SK-N-SH treated with all-trans-retinoic acid at 6 μM for 48 hours (cell line): ENCODE results near the gene POLR2F.
"Not testable (repeated sequence)": the region's sequence is repeated elsewhere in the genome, so short reads cannot be mapped to it uniquely, and the experiment has no call there.

ENCODE experiments used
- ATAC-seq: fragments of 200-7000 bp; cut with Tn5 transposase; 3 replicates; pipeline ENCODE4 v1.9.1; 2020; ENCODE audit warnings: mild to moderate bottlenecking, moderate library complexity
- ARNTL ChIP-seq: fragments of 450-650 bp; formaldehyde crosslinking; IDR thresholded peaks from 2 replicates; pipeline ENCODE4 v1.5.0; 2020; ENCODE audit warnings: low read depth, mild to moderate bottlenecking, moderate library complexity, borderline replicate concordance
- BACH2 ChIP-seq: fragments of 250-450 bp; sonication (Bioruptor Pico); IDR thresholded peaks from 2 replicates; pipeline ENCODE4 v1.9.0; 2021; ENCODE audit warnings: mild to moderate bottlenecking, borderline replicate concordance
- CREB5 ChIP-seq: fragments of 250-450 bp; sonication (Bioruptor Pico); IDR thresholded peaks from 2 replicates; pipeline ENCODE4 v1.5.1; 2020; ENCODE audit warnings: low read depth, mild to moderate bottlenecking, moderate library complexity
- CSDC2 ChIP-seq: fragments of 250-450 bp; sonication (Bioruptor Pico); IDR thresholded peaks from 2 replicates; pipeline ENCODE4 v1.5.0; 2020; ENCODE audit warnings: mild to moderate bottlenecking, moderate library complexity
- ISL1 ChIP-seq: fragments of 250-450 bp; sonication (Bioruptor Pico); IDR thresholded peaks from 2 replicates; pipeline ENCODE4 v2.1.2; 2022; ENCODE audit warnings: mild to moderate bottlenecking, moderate library complexity
- OSR1 ChIP-seq: fragments of 250-450 bp; sonication (Bioruptor Pico); IDR thresholded peaks from 2 replicates; pipeline ENCODE4 v1.8.0; 2022; ENCODE audit warnings: moderate library complexity, mild to moderate bottlenecking, inconsistent platforms
- RARB ChIP-seq: fragments of 250-450 bp; sonication (Bioruptor Pico); IDR thresholded peaks from 2 replicates; pipeline ENCODE4 v1.8.0; 2021; ENCODE audit warnings: mild to moderate bottlenecking, moderate library complexity
- SNAI2 ChIP-seq: fragments of 250-450 bp; sonication (Bioruptor Pico); IDR thresholded peaks from 2 replicates; pipeline ENCODE4 v1.5.0; 2020; ENCODE audit warnings: mild to moderate bottlenecking, moderate library complexity
- TOX ChIP-seq: fragments of 250-450 bp; sonication (Bioruptor Pico); IDR thresholded peaks from 2 replicates; pipeline ENCODE4 v1.8.0; 2021; ENCODE audit warnings: mild to moderate bottlenecking, moderate library complexity, borderline replicate concordance
- TSHZ2 ChIP-seq: fragments of 250-450 bp; sonication (Bioruptor Pico); IDR thresholded peaks from 2 replicates; pipeline ENCODE4 v1.5.0; 2020; ENCODE audit warnings: mild to moderate bottlenecking, moderate library complexity
- ZC3H10 ChIP-seq: fragments of 250-450 bp; sonication (Bioruptor Pico); IDR thresholded peaks from 2 replicates; pipeline ENCODE4 v1.5.1; 2021; ENCODE audit warnings: mild to moderate bottlenecking, moderate library complexity
- ZFP3 ChIP-seq: fragments of 250-450 bp; sonication (Bioruptor Pico); IDR thresholded peaks from 2 replicates; pipeline ENCODE4 v1.5.0; 2020; ENCODE audit warnings: mild to moderate bottlenecking, moderate library complexity
- ZFP30 ChIP-seq: fragments of 450-650 bp; formaldehyde crosslinking; IDR thresholded peaks from 2 replicates; pipeline ENCODE4 v1.5.0; 2022; ENCODE audit warnings: mild to moderate bottlenecking, moderate library complexity
- ZNF565 ChIP-seq: fragments of 450-650 bp; formaldehyde crosslinking; conservative IDR thresholded peaks from 2 replicates; pipeline ENCODE4 v1.5.0; 2020; ENCODE audit warnings: low read depth, mild to moderate bottlenecking, moderate library complexity
- ZNF70 ChIP-seq: fragments of 450-650 bp; formaldehyde crosslinking; IDR thresholded peaks from 2 replicates; pipeline ENCODE4 v1.5.0; 2020; ENCODE audit warnings: mild to moderate bottlenecking, moderate library complexity
- TF ChIP-seq, protein P1 (sequence below): fragments of 250-450 bp; sonication (Bioruptor Pico); IDR thresholded peaks from 2 replicates; pipeline ENCODE4 v1.5.1; 2021; ENCODE audit warnings: mild to moderate bottlenecking, moderate library complexity

POLR2F gene

DNA sequence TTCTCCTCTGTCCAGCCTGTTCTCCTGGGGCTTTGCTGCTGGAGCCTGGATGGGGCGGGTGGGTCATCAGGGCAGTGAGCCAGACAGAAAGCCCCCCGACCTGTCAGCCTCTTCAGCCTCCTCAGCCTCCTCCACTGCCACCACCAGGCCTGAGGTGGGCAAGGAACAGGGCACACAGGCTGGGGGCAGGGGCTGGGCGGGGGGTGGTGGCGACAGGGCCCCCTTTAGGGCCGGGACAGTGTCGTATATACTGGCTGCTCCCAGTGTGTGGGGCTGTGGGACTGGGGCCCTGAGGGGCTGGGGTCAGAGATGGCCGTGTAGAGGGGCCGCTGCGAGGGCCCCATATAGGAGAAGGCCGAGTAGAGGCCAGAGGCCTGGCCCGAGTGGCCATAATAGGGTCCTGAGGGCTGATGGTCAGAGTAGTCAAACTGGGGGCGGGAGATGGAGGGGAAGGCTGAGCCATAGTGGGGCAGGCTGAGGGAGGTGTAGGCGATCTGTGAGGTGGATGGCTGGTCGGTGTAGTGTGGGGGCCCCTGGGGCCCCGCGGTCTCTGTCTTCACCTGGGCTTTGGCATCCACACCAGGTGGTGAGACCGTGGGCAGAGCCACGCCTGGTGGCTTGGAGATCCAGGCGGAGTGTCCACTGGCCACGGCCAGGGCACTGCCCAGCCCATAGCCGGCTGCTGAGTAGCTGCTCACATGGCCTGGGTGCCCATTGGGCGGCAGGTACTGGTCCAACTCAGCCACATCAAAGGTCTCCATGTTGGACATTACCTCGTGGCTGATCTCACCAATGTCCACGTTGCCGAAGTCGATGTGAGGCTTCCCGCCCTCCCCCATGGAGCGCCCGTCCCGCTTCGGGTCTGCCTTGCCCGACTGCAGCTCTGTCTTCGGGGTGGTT is 20.0 kb downstream of the POLR2F start:
- ATAC-seq = no peak
- TF ChIP-seq SNAI2 = no peak
- TF ChIP-seq CREB5 = no peak
- TF ChIP-seq TOX (CRISPR knock-in tag) = no peak
- TF ChIP-seq ZNF565 (CRISPR knock-in tag) = no peak
- no peak for TF ChIP-seq ISL1
- no peak for TF ChIP-seq RARB (CRISPR knock-in tag)
- no peak for TF ChIP-seq ARNTL

- no peak for ATAC-seq
- TF ChIP-seq TSHZ2 (CRISPR knock-in tag) = no peak
- no peak for TF ChIP-seq OSR1 (CRISPR knock-in tag)
- TF ChIP-seq ZNF70 (CRISPR knock-in tag) = no peak
- TF ChIP-seq, protein P1, sequence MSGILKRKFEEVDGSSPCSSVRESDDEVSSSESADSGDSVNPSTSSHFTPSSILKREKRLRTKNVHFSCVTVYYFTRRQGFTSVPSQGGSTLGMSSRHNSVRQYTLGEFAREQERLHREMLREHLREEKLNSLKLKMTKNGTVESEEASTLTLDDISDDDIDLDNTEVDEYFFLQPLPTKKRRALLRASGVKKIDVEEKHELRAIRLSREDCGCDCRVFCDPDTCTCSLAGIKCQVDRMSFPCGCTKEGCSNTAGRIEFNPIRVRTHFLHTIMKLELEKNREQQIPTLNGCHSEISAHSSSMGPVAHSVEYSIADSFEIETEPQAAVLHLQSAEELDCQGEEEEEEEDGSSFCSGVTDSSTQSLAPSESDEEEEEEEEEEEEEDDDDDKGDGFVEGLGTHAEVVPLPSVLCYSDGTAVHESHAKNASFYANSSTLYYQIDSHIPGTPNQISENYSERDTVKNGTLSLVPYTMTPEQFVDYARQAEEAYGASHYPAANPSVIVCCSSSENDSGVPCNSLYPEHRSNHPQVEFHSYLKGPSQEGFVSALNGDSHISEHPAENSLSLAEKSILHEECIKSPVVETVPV (CRISPR knock-in tag) = no peak
These were observed 21.7 kb downstream of the POLR2F start for GRCh38 chr22:37975153-37975552.

GRCh38 chr22:37976022-37976421 is 22.5 kb downstream of the POLR2F start:
- not testable (repeated sequence) for ATAC-seq

DNA sequence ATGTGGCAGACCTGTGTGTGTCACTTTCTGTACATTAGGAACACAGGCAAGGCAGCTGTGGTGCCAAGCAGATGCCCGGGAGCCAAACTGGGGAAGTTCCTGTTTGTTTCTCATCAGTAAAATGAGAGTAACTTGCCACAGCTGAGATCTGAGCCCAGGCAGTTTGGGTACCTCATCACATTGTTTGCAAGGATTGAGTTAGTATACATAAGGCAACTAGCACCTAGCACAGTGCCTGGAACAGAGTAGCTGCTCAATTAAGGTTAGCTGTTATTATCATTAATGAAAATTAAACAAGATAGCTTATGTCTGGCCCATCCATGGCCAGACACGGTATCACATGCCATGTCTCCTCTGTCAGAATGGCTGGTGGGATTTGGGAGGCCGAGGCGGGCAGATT is 23.0 kb downstream of the POLR2F start:
- ATAC-seq = no peak
- TF ChIP-seq BACH2 (CRISPR knock-in tag) = no peak
- no peak for TF ChIP-seq ZNF565 (CRISPR knock-in tag)

- TF ChIP-seq ZC3H10 (CRISPR knock-in tag) = no peak
- TF ChIP-seq ISL1 = no peak
- TF ChIP-seq TSHZ2 (CRISPR knock-in tag) = no peak
- no peak for TF ChIP-seq ZFP3
- TF ChIP-seq CREB5 = no peak
- no peak for TF ChIP-seq ARNTL
- TF ChIP-seq ZNF565 (CRISPR knock-in tag) = no peak
- no peak for TF ChIP-seq RARB (CRISPR knock-in tag)
- no peak for TF ChIP-seq CSDC2 (CRISPR knock-in tag)
- TF ChIP-seq SNAI2 = no peak
- no peak for TF ChIP-seq ZFP30
- no peak for ATAC-seq
These were observed 26.3 kb downstream of the POLR2F start for GRCh38 chr22:37979782-37980181.
